Bronchial epithelial cell (primary cell): Measurements from ENCODE around the gene CPNE4. TPM values are rescaled to one million over a fixed set of nuclear protein-coding genes. Genes with fewer than 3 reads are reported as not detected.

Source experiments
- DNase-seq: peaks from one replicate; pipeline ENCODE4 v3.0.0-alpha.2; 2010; ENCODE audit warnings: low read depth
- FAIRE-seq: peaks from 2 replicates; lab custom pipeline; 2011; peaks lifted over from hg19 to GRCh38; lab: Jason Lieb, UNC
- H3K27me3 ChIP-seq: 2 replicates; pipeline ENCODE4 v1.5.1; 2011; ENCODE audit warnings: low read length; ENCODE audit not compliant: control insufficient read depth, insufficient read depth
- H3K36me3 ChIP-seq: 2 replicates; pipeline ENCODE4 v1.5.1; 2011; ENCODE audit warnings: low read length; ENCODE audit not compliant: control insufficient read depth, insufficient read depth
- H3K4me3 ChIP-seq: 2 replicates; pipeline ENCODE4 v1.5.1; 2011; ENCODE audit warnings: mild to moderate bottlenecking, low read depth, low read length, control low read depth
- CTCF ChIP-seq: IDR thresholded peaks from 2 replicates; pipeline ENCODE4 v1.5.1; 2011; ENCODE audit warnings: mild to moderate bottlenecking, moderate library complexity, low read length, control low read depth, inconsistent platforms; ENCODE audit not compliant: insufficient read depth, severe bottlenecking
- total RNA-seq: library from RNA; depleted of rRNA; stranded (reverse); fragments of >200 nt; gene quantifications from 2 replicates; pipeline ENCODE4 v1.2.1, GENCODE V29; 2014

The CPNE4 gene
- total RNA-seq, 1 donor from 2014 or later, result under 0.01 TPM

- no peaks in the 10 kb centered on the region for H3K36me3 ChIP-seq
- TF ChIP-seq CTCF, result no peak
- DNase-seq, result no peak
- H3K27me3 ChIP-seq, result no peaks in the 10 kb centered on the region
- FAIRE-seq, result no peak
- no peak overlapping the region for H3K4me3 ChIP-seq
These were observed 320.1 kb downstream of the CPNE4 start for GRCh38 chr3:131714585-131715220.

- Histone ChIP-seq H3K4me3 (no peak overlapping the region), H3K27me3 (no peaks in the 10 kb centered on the region), H3K36me3 (no peaks in the 10 kb centered on the region)
- FAIRE-seq (no peak), DNase-seq (peak; percentile 59)
- TF ChIP-seq CTCF, result no peak
These were observed 321.2 kb downstream of the CPNE4 start for GRCh38 chr3:131713416-131714123.

GRCh38 chr3:131712662-131713061 lies 322.2 kb downstream of the CPNE4 start:
- no peak for TF ChIP-seq CTCF
- FAIRE-seq (no peak), DNase-seq (no peak)
- Histone ChIP-seq H3K4me3 (no peak overlapping the region), H3K27me3 (no peaks in the 10 kb centered on the region), H3K36me3 (no peaks in the 10 kb centered on the region)

- Histone ChIP-seq H3K36me3 (no peaks in the 10 kb centered on the region), H3K4me3 (no peak overlapping the region), H3K27me3 (no peaks in the 10 kb centered on the region)
- FAIRE-seq, result no peak
- TF ChIP-seq CTCF, result no peak
- DNase-seq, result peak; percentile 22
These were observed 323.6 kb downstream of the CPNE4 start for GRCh38 chr3:131711114-131711768.

GRCh38 chr3:131708241-131708640 lies 326.6 kb downstream of the CPNE4 start:
- peak; percentile 16 for DNase-seq
- Histone ChIP-seq H3K36me3 (no peaks in the 10 kb centered on the region), H3K4me3 (no peak overlapping the region), H3K27me3 (no peaks in the 10 kb centered on the region)
- TF ChIP-seq CTCF, result no peak
- no peak for FAIRE-seq
